PC-9 (cell line): ENCODE measurements around the gene APBA2. TPM values are rescaled to one million over a fixed set of nuclear protein-coding genes. Genes with fewer than 3 reads are reported as not detected.

ENCODE experiments used
- BruUV-seq: library from RNA; stranded (reverse); fragments of 400-500 nt; replicated peaks from 2 replicates; lab custom pipeline; 2021; lab: Mats Ljungman, UMichigan
- CTCF ChIA-PET: fragments of 300-600 bp; sonication (Branson Sonifier 250); formaldehyde crosslinking; loops from one replicate; lab custom pipeline; 2022; ENCODE audit warnings: antibody characterized with exemption; lab: Charles Lee
- POLR2A ChIA-PET: fragments of 300-600 bp; sonication (Branson Sonifier 250); formaldehyde crosslinking; loops from one replicate; lab custom pipeline; 2022; ENCODE audit warnings: antibody characterized with exemption; ENCODE audit not compliant: unreplicated experiment; lab: Charles Lee
- DNase-seq, 2 experiments: peaks; one replicate each; pipeline versions ENCODE4 v3.0.0 to v3.0.0-alpha.2; 2015 to 2022; ENCODE audit warnings: mixed read lengths in 1 of 2
- H2AFZ ChIP-seq: fragments of 200-600 bp; sonication (generic); 2 replicates; pipeline ENCODE4 v1.8.1; 2017; ENCODE audit warnings: antibody characterized with exemption
- H3F3A ChIP-seq: fragments of 200-600 bp; sonication (generic); 2 replicates; pipeline ENCODE4 v1.8.1; 2017; ENCODE audit warnings: antibody characterized with exemption, mild to moderate bottlenecking, low read depth; ENCODE audit not compliant: insufficient read depth
- H3K27ac ChIP-seq: fragments of 200-600 bp; sonication (generic); 2 replicates; pipeline ENCODE4 v1.6.1; 2016; ENCODE audit warnings: mixed run types
- H3K27me3 ChIP-seq: fragments of 200-600 bp; sonication (generic); 2 replicates; pipeline ENCODE4 v1.6.1; 2016; ENCODE audit warnings: low read depth, mixed run types; ENCODE audit not compliant: insufficient read depth
- H3K36me3 ChIP-seq: fragments of 200-600 bp; sonication (generic); 2 replicates; pipeline ENCODE4 v1.6.1; 2016; ENCODE audit warnings: low read depth, mixed run types
- H3K4me1 ChIP-seq: fragments of 200-600 bp; sonication (generic); replicated peaks from 2 replicates; pipeline ENCODE4 v1.6.1; 2016; ENCODE audit warnings: mixed run types; ENCODE audit not compliant: insufficient read depth
- H3K4me2 ChIP-seq: fragments of 200-600 bp; sonication (generic); 2 replicates; pipeline ENCODE4 v1.6.1; 2017; ENCODE audit warnings: mixed run types
- H3K4me3 ChIP-seq: fragments of 200-600 bp; sonication (generic); 2 replicates; pipeline ENCODE4 v1.6.1; 2016; ENCODE audit warnings: mixed run types
- H3K79me2 ChIP-seq: fragments of 200-600 bp; sonication (generic); 2 replicates; pipeline ENCODE4 v1.6.1; 2017; ENCODE audit warnings: low read depth, mixed run types
- H3K9me2 ChIP-seq: fragments of 200-600 bp; sonication (generic); 2 replicates; pipeline ENCODE4 v1.8.1; 2017; ENCODE audit warnings: mild to moderate bottlenecking; ENCODE audit not compliant: insufficient read depth
- H3K9me3 ChIP-seq: fragments of 200-600 bp; sonication (generic); 2 replicates; pipeline ENCODE4 v1.8.1; 2016; ENCODE audit warnings: low read depth; ENCODE audit not compliant: insufficient read depth
- H4K20me1 ChIP-seq: fragments of 200-600 bp; sonication (generic); 2 replicates; pipeline ENCODE4 v1.8.1; 2017; ENCODE audit not compliant: insufficient read depth
- EZH2 ChIP-seq: fragments of 200-600 bp; sonication (generic); IDR thresholded peaks from 2 replicates; pipeline ENCODE4 v1.8.0; 2017; ENCODE audit warnings: antibody characterized with exemption, low read depth
- intact Hi-C: fragments of 100-400 bp; cut with micrococcal nuclease; formaldehyde crosslinking; loops from one replicate; pipeline ENCODE4 v1.10.0; 2022; ENCODE audit not compliant: unreplicated experiment
- total RNA-seq: library from RNA; stranded (reverse); gene quantifications from 2 replicates; pipeline ENCODE4 v1.2.3, GENCODE V29; 2021
- TF ChIP-seq, protein P1 (sequence below): fragments of 200-600 bp; sonication (generic); conservative IDR thresholded peaks from 2 replicates; pipeline ENCODE4 v1.6.1; 2017; ENCODE audit warnings: mixed run types, antibody characterized with exemption, mild to moderate bottlenecking, moderate library complexity

The APBA2 gene
- total RNA-seq, 1 experiment from 2014 or later, result not detected

DNA sequence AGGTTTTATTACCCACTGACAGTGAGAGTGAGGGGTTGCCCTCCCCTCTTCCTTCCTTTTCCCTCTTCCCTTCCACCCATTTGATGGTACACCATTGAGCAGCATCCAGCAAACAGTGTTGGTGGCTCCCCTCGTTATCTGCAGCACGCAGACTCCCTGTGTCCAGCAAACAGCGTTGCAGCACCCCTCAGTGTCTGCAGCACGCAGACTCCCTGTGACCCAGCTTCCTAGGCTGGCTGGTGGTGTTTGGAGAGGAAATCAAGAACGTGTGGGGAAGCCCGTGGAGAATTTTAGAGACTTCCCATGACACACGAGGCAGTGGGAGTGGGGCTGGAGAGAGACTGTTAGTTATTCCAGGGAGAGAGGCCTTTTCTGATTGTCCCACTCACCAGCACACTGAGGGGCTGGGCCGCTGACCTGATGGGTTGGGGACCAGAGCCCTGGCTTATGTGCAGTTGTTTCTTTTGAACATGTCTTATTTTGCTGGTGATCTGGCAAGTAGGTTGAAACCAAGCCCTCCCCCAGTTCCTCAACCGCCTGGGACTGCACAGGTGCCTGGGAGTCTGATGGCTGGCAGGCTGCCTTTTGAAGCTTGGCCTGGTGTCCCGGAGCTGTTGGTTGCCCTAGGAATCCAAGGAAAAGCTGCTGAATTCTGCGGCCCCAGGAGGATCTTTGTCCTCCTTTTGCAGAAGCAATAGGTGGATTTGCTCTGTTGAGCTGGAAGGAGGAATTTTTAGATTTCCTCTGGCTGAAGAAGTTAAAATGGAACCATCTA lies 19.0 kb downstream of the APBA2 start:
- BruUV-seq, result no TSS peak
- H3K79me2 ChIP-seq, result no peaks in the 10 kb centered on the region
- no peaks in the 10 kb centered on the region for H3F3A ChIP-seq
- H4K20me1 ChIP-seq, result no peaks in the 10 kb centered on the region
- DNase-seq, result no peak
- no peaks in the 10 kb centered on the region for H3K9me3 ChIP-seq
- no peaks in the 10 kb centered on the region for H3K36me3 ChIP-seq
- no peaks in the 10 kb centered on the region for H3K9me2 ChIP-seq
- no peak overlapping the region for H3K27ac ChIP-seq
- intact Hi-C loops, result no loop called here
- POLR2A ChIA-PET, result no interaction called here
- CTCF ChIA-PET, result no interaction called here
- H2AFZ ChIP-seq, result no peak overlapping the region
- H3K4me2 ChIP-seq, result no peak overlapping the region
- no peak for TF ChIP-seq EZH2
- TF ChIP-seq, protein P1, sequence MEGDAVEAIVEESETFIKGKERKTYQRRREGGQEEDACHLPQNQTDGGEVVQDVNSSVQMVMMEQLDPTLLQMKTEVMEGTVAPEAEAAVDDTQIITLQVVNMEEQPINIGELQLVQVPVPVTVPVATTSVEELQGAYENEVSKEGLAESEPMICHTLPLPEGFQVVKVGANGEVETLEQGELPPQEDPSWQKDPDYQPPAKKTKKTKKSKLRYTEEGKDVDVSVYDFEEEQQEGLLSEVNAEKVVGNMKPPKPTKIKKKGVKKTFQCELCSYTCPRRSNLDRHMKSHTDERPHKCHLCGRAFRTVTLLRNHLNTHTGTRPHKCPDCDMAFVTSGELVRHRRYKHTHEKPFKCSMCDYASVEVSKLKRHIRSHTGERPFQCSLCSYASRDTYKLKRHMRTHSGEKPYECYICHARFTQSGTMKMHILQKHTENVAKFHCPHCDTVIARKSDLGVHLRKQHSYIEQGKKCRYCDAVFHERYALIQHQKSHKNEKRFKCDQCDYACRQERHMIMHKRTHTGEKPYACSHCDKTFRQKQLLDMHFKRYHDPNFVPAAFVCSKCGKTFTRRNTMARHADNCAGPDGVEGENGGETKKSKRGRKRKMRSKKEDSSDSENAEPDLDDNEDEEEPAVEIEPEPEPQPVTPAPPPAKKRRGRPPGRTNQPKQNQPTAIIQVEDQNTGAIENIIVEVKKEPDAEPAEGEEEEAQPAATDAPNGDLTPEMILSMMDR, result no peak
- peaks cover 66% of the 10 kb centered on the region for H3K27me3 ChIP-seq
- H3K4me1 ChIP-seq, result no peaks in the 10 kb centered on the region
- H3K4me3 ChIP-seq, result no peak overlapping the region

DNA sequence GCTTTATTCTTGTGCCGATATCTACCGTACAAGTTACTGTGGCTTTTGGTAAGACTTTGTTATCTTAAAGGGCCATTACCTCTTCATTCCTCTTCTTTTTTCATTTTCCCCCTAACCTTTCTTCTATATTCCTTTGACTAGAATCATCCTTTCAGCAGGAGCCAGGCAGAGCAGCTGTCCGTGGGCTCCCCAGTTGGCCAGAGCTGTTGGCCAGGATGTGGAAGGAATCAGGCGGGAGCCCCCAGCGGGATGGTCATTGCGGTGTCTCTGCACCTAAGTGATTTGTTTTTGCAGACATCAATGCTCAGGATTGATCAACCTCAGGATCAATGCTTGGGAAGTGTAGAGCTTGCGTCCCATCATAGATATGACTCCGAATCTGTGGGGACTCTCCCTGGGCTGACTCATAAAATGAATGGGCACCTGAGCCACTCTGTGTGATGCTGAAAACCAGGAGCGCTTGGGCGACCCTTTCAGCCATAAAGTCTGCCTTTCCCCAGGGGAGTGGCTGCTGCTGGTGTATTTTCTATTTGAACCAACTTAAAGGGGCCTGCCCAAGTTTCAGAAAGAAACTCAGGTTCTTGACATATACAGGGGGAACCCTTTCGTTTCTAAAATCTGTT lies 21.7 kb downstream of the APBA2 start:
- BruUV-seq, result no TSS peak
- CTCF ChIA-PET, result no interaction called here
- H3K27me3 ChIP-seq, result peaks cover 63% of the 10 kb centered on the region

DNA sequence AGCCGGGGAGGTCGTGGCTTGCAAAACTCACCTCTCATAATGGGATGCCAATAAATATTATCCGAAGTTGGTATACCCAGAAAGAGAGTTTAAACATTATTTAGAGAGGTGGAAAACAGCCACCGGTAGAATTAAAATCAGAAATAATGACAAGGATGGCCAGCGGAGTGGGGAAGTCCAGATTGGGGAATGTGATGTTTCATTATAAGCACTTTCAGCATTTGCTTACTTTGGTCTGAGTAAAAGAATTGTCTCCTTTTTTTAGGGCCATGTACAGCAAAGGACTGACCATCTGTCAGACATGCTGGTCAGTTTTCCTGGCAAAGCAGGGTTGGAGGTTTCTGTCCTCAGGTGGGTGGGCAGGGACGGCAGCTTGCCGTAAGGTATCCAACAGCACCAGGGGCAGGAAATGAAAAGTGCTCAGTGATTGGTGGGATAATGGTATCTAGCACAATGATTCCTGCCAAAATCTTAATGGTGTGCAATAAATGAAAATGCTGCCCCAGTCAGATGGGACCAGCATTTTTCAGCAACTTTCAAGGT lies 24.3 kb downstream of the APBA2 start:
- no peak overlapping the region for H2AFZ ChIP-seq
- no peak overlapping the region for H3K4me2 ChIP-seq
- TF ChIP-seq, protein P1, result no peak
- no peak for TF ChIP-seq EZH2
- H3K4me3 ChIP-seq, result no peak overlapping the region
- BruUV-seq, result no TSS peak
- H3K27ac ChIP-seq, result no peak overlapping the region
- no peak for DNase-seq
- H3K36me3 ChIP-seq, result no peaks in the 10 kb centered on the region
- H3K9me2 ChIP-seq, result no peaks in the 10 kb centered on the region
- no peaks in the 10 kb centered on the region for H3K79me2 ChIP-seq
- no peaks in the 10 kb centered on the region for H4K20me1 ChIP-seq
- CTCF ChIA-PET, result no interaction called here
- peaks cover 52% of the 10 kb centered on the region for H3K27me3 ChIP-seq
- intact Hi-C loops, result no loop called here
- H3K4me1 ChIP-seq, result no peaks in the 10 kb centered on the region
- no peaks in the 10 kb centered on the region for H3F3A ChIP-seq
- no peaks in the 10 kb centered on the region for H3K9me3 ChIP-seq
- POLR2A ChIA-PET, result no interaction called here

More for the DNA sequence above, 21.7 kb downstream of the APBA2 start:
- intact Hi-C loops, result no loop called here
- Histone ChIP-seq H3K9me2 (no peaks in the 10 kb centered on the region), H3F3A (no peaks in the 10 kb centered on the region), H3K4me2 (no peak overlapping the region), H3K36me3 (no peaks in the 10 kb centered on the region), H3K79me2 (no peaks in the 10 kb centered on the region), H3K4me1 (no peaks in the 10 kb centered on the region), H2AFZ (no peak overlapping the region), H3K27ac (no peak overlapping the region), H4K20me1 (no peaks in the 10 kb centered on the region), H3K4me3 (no peak overlapping the region), H3K9me3 (no peaks in the 10 kb centered on the region)
- POLR2A ChIA-PET, result no interaction called here
- TF ChIP-seq EZH2, result no peak
- TF ChIP-seq, protein P1, result no peak
- no peak for DNase-seq
